ENCODE measurements around the gene COL5A2.

Gene COL5A2

DNA sequence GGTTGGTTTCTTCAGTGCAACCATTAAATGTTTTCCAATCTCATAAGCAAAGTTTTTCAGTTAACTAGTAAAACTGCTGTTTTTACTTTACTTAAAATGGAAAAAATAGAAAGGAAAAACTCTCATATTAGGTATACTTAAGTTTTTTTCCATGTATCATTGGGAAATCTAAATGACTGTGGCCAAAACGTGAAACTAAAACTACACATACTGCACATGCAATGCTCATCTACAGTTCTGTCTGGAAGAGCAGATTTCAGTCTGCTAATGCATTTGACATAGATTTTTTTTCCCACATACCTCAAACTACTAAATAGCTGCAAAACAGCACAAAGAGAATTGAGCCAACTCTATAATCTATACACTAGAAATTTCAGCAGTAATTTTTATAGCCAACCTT lies 62.6 kb downstream of the COL5A2 start:
- DNase-seq (ENCODE audit: low read depth, low spot score): no peak
- TF ChIP-seq, protein P1, sequence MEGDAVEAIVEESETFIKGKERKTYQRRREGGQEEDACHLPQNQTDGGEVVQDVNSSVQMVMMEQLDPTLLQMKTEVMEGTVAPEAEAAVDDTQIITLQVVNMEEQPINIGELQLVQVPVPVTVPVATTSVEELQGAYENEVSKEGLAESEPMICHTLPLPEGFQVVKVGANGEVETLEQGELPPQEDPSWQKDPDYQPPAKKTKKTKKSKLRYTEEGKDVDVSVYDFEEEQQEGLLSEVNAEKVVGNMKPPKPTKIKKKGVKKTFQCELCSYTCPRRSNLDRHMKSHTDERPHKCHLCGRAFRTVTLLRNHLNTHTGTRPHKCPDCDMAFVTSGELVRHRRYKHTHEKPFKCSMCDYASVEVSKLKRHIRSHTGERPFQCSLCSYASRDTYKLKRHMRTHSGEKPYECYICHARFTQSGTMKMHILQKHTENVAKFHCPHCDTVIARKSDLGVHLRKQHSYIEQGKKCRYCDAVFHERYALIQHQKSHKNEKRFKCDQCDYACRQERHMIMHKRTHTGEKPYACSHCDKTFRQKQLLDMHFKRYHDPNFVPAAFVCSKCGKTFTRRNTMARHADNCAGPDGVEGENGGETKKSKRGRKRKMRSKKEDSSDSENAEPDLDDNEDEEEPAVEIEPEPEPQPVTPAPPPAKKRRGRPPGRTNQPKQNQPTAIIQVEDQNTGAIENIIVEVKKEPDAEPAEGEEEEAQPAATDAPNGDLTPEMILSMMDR (IDR thresholded peaks at IDR 0.05; ENCODE audit: insufficient read depth, low read length, missing control alignments): no peak
- H3K4me3 ChIP-seq (ENCODE audit: low read depth, low read length): no peak overlapping the region
- ChIA-PET POLR2A (no interaction called here), CTCF (interaction anchor here (0.7 to 3.0 kb wide), 8 partner anchors 20 to 295 kb away, joined by 3 to 15 read pairs (median 5); no protein-coding TSS in a partner anchor)

DNA sequence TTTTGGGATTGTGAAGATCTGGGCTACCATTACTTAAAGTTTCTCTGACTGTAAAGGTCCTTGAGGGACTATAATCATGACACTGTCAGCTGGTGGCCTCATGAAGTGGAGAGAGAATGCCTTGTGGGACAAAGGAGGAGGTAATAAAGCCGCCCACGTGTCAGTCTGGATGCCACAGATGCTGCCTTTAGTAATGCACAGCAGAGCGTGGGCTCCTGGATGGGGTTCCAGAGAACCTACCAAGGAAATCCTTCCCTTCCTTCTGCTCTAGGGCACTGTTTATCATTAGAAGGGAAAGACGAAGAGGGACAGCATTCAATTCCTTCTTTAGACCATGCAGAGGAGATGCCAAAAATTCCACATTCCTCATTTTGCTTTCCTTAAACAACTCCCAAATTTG lies 63.5 kb downstream of the COL5A2 start:
- ChIA-PET POLR2A (interaction anchor here (1.1 kb wide), 1 partner anchor 172 kb away, joined by 3 read pairs; no protein-coding TSS in a partner anchor), CTCF (interaction anchor here (0.9 to 3.0 kb wide), 11 partner anchors 14 to 297 kb away, joined by 3 to 15 read pairs (median 4); no protein-coding TSS in a partner anchor)
- no peak for DNase-seq (ENCODE audit: low read depth, low spot score)
- TF ChIP-seq, protein P1 (IDR thresholded peaks at IDR 0.05; ENCODE audit: insufficient read depth, low read length, missing control alignments): no peak
- no peak overlapping the region for H3K4me3 ChIP-seq (ENCODE audit: low read depth, low read length)

DNA sequence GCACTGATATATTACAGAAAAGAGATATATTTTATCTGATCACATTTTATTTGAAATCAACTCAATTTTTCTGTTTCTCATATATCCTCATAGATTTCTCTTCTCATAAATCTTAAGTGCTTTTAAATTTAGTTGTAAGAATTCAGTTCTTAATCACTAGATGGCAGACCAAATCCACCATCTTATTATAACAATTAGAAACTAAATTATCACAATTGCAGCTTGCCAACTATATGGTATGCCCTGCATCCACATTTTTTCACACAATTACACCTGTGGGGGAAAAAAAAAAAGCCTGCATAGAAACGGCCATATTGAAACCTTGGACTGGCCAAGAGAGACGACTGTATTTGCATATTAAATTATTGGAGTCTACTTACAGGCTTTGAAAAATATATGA lies 64.4 kb downstream of the COL5A2 start:
- H3K4me3 ChIP-seq (ENCODE audit: low read depth, low read length): no peak overlapping the region
- no peak for DNase-seq (ENCODE audit: low read depth, low spot score)
- ChIA-PET POLR2A (interaction anchor here (0.8 to 1.1 kb wide), 2 partner anchors 25 to 173 kb away, joined by 3 read pairs; no protein-coding TSS in a partner anchor), CTCF (interaction anchor here (1.0 to 3.0 kb wide), 10 partner anchors 15 to 298 kb away, joined by 3 to 15 read pairs (median 4); no protein-coding TSS in a partner anchor)
- TF ChIP-seq, protein P1 (IDR thresholded peaks at IDR 0.05; ENCODE audit: insufficient read depth, low read length, missing control alignments): no peak

DNA sequence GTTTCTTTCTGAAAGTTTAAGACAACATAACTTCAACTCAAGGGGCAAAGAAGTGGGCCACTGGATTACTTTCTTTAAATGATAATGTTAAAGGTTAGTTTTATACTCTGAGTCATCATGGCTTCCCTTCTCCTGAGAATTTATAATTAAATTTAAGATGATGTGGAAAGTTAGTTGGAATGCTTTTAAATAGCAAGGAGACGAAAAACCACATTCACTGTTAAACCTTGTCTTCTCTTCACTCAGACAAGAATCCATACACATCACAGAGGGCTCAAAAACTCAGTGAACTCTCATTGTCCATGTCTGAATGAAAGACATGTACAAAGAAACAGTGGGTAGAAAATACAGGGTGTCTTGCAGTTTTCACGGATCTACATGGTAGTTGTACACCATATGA lies 65.6 kb downstream of the COL5A2 start:
- POLR2A ChIA-PET: no interaction called here
- no peak overlapping the region for H3K4me3 ChIP-seq (ENCODE audit: low read depth, low read length)
- CTCF ChIA-PET: interaction anchor here (0.7 to 2.6 kb wide), 3 partner anchors 9 to 233 kb away, joined by 4 to 9 read pairs (median 4); no protein-coding TSS in a partner anchor
- DNase-seq (ENCODE audit: low read depth, low spot score): no peak
- TF ChIP-seq, protein P1 (IDR thresholded peaks at IDR 0.05; ENCODE audit: insufficient read depth, low read length, missing control alignments): no peak

DNA sequence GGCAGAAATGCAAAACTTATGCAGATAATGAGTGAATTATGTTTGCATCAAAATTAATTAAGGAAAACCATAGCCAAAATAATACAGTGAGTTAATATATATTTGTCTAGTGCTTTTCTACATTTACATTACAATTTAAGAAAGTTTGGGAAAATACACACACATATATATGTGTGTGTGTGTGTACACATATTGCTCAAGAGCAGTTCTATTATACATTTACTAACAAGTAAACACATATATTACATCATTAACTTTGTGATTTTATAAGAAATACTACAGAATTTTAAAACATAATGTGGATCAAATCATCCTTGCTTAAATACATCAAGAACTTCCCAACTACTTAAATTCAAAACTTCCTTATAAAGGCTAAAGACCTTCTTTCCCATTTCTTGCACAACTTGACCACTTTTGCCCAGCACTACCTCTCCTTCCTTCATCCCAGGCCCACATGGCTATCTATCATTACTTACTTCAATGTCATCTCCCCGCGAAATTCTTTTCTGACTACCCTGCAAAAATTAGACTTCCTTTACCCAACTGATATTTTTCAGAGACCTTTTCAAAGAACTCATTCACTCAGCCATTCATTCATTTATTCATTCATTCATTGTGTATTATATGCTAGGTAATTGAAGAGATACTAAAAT lies 68.4 kb downstream of the COL5A2 start:
- H3K4me3 ChIP-seq (ENCODE audit: low read depth, low read length): no peak overlapping the region
- ChIA-PET POLR2A (no interaction called here), CTCF (no interaction called here)
- TF ChIP-seq, protein P1 (IDR thresholded peaks at IDR 0.05; ENCODE audit: insufficient read depth, low read length, missing control alignments): no peak
- DNase-seq (ENCODE audit: low read depth, low spot score): no peak

DNA sequence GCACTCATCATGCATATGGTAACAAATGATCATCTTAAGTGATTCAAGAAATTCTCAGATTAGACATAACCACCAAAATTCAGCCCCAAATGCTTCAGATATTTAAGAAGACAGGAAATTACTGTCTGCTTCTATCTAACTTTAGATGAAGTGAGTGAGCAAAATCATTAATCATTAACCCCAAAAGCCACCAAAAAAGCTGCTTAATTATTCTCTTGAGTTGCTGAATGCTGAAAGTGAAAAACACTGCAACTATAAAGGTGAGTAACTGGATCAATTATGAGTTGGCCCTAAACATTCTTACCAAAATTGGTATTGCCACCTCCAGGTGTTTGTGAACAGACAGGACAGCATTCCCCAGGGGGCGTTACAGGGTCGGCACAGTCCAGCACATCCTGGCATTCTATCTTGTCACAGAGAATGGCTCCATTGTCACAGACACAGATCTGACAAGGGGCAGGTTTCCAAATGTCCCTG lies 69.6 kb downstream of the COL5A2 start:
- TF ChIP-seq, protein P1 (IDR thresholded peaks at IDR 0.05; ENCODE audit: insufficient read depth, low read length, missing control alignments): no peak
- CTCF ChIA-PET: no interaction called here
- DNase-seq (ENCODE audit: low read depth, low spot score): no peak
- no peak overlapping the region for H3K4me3 ChIP-seq (ENCODE audit: low read depth, low read length)
- POLR2A ChIA-PET: no interaction called here

All from AG04449 (cell line).